HepG2 (cell line): ENCODE results near the gene EPN3. TPM values are rescaled to one million over a fixed set of nuclear protein-coding genes. Genes with fewer than 3 reads are reported as not detected.

Experiments
- CHD4 ChIP-seq: fragments of 200-600 bp; sonication (generic); IDR thresholded peaks from 2 replicates; pipeline ENCODE4 v1.7.0; 2017; ENCODE audit warnings: mild to moderate bottlenecking, low read length, borderline replicate concordance
- DDIT3 ChIP-seq: sonication (generic); formaldehyde crosslinking; IDR thresholded peaks from 2 replicates; pipeline ENCODE4 v1.4.0; 2020; ENCODE audit warnings: mild to moderate bottlenecking, missing genetic modification reagents
- GTF2F1 ChIP-seq: fragments of 150-350 bp; IDR thresholded peaks from 2 replicates; pipeline ENCODE4 v1.6.1; 2014; ENCODE audit warnings: low read length
- HNF4A ChIP-seq: sonication (generic); formaldehyde crosslinking; IDR thresholded peaks from 2 replicates; pipeline ENCODE4 v1.4.0; 2020; ENCODE audit warnings: missing genetic modification reagents
- LBX2 ChIP-seq: sonication (generic); formaldehyde crosslinking; IDR thresholded peaks from 2 replicates; pipeline ENCODE4 v1.5.0; 2020; ENCODE audit warnings: missing genetic modification reagents, mild to moderate bottlenecking, borderline replicate concordance
- MLXIP ChIP-seq: sonication (generic); formaldehyde crosslinking; IDR thresholded peaks from 2 replicates; pipeline ENCODE4 v1.9.0; 2021; ENCODE audit warnings: missing genetic modification reagents, borderline replicate concordance
- MXI1 ChIP-seq: IDR thresholded peaks from 3 replicates; pipeline ENCODE4 v1.6.1; 2012; ENCODE audit warnings: low read depth, low read length, inconsistent platforms, borderline replicate concordance
- ONECUT2 ChIP-seq: sonication (generic); formaldehyde crosslinking; IDR thresholded peaks from 2 replicates; pipeline ENCODE4 v1.4.0; 2020; ENCODE audit warnings: missing genetic modification reagents
- RBFOX2 ChIP-seq: fragments of 200-400 bp; formaldehyde crosslinking; IDR thresholded peaks from 2 replicates; pipeline ENCODE4 v1.6.1; 2017; ENCODE audit warnings: low read depth, mild to moderate bottlenecking, low read length
- SMARCE1 ChIP-seq: fragments of 450-650 bp; IDR thresholded peaks from 2 replicates; pipeline ENCODE4 v1.6.1; 2017; ENCODE audit warnings: borderline replicate concordance
- SP5 ChIP-seq: IDR thresholded peaks from 2 replicates; pipeline ENCODE4 v1.6.1; 2016; ENCODE audit warnings: low read depth, borderline replicate concordance
- TBP ChIP-seq: sonication (generic); formaldehyde crosslinking; IDR thresholded peaks from 2 replicates; pipeline ENCODE4 v1.5.0; 2020; ENCODE audit warnings: missing genetic modification reagents
- TGIF2 ChIP-seq: IDR thresholded peaks from 2 replicates; pipeline ENCODE4 v1.6.1; 2016; ENCODE audit warnings: control low read depth, missing compliant biosample characterization
- THAP8 ChIP-seq: sonication (generic); formaldehyde crosslinking; IDR thresholded peaks from 2 replicates; pipeline ENCODE4 v1.5.1; 2020; ENCODE audit warnings: missing genetic modification reagents, mild to moderate bottlenecking, borderline replicate concordance
- TSC22D2 ChIP-seq: sonication (generic); formaldehyde crosslinking; IDR thresholded peaks from 2 replicates; pipeline ENCODE4 v1.5.1; 2020; ENCODE audit warnings: missing genetic modification reagents, mild to moderate bottlenecking, borderline replicate concordance
- ZBTB20 ChIP-seq: sonication (generic); formaldehyde crosslinking; IDR thresholded peaks from 2 replicates; pipeline ENCODE4 v1.8.1; 2023; ENCODE audit warnings: missing genetic modification reagents, low read depth, mild to moderate bottlenecking, borderline replicate concordance
- ZFY ChIP-seq: sonication (generic); formaldehyde crosslinking; IDR thresholded peaks from 2 replicates; pipeline ENCODE4 v1.4.0; 2020; ENCODE audit warnings: missing genetic modification reagents
- ZNF484 ChIP-seq: sonication (generic); formaldehyde crosslinking; IDR thresholded peaks from 2 replicates; pipeline ENCODE4 v1.5.1; 2020; ENCODE audit warnings: mild to moderate bottlenecking, low read depth, missing genetic modification reagents, borderline replicate concordance
- ZNF629 ChIP-seq: sonication (generic); formaldehyde crosslinking; conservative IDR thresholded peaks from 2 replicates; pipeline ENCODE4 v1.5.0; 2020; ENCODE audit warnings: missing genetic modification reagents
- ZNF670 ChIP-seq: sonication (generic); formaldehyde crosslinking; IDR thresholded peaks from 2 replicates; pipeline ENCODE4 v1.8.0; 2022; ENCODE audit warnings: mild to moderate bottlenecking, missing genetic modification reagents, borderline replicate concordance
- ZNF709 ChIP-seq: sonication (generic); formaldehyde crosslinking; IDR thresholded peaks from 2 replicates; pipeline ENCODE4 v1.5.0; 2020; ENCODE audit warnings: mild to moderate bottlenecking, missing genetic modification reagents
- ZNF747 ChIP-seq: sonication (generic); formaldehyde crosslinking; IDR thresholded peaks from 2 replicates; pipeline ENCODE4 v1.8.1; 2023; ENCODE audit warnings: missing genetic modification reagents, mild to moderate bottlenecking, borderline replicate concordance
- ZNF800 ChIP-seq: sonication (generic); formaldehyde crosslinking; IDR thresholded peaks from 2 replicates; pipeline ENCODE4 v1.4.0; 2020; ENCODE audit warnings: missing genetic modification reagents
- polyA plus RNA-seq, 8 experiments: library from polyadenylated mRNA; depleted of rRNA in 3 of 8; stranded (reverse) in 7 of 8; unstranded in 1 of 8; fragments of >200 nt; fragmentation: Illumina TruSeq in 4 of 8; extraction: Trizol in 4 of 8; gene quantifications; 2 replicates each; pipeline versions ENCODE4 v1.2.1 to v1.2.3, GENCODE V29; 2011 to 2016; ENCODE audit warnings: low read depth in 4 of 8, missing spikeins in 1 of 8, mixed read lengths in 1 of 8; ENCODE audit not compliant: insufficient read depth in 1 of 8
- total RNA-seq, 5 experiments: library from RNA; depleted of rRNA; stranded (reverse); fragments of >200 nt; fragmentation: Illumina TruSeq; extraction: Trizol; gene quantifications; 2 replicates each; pipeline ENCODE4 v1.2.3, GENCODE V29; 2016; ENCODE audit warnings: low read depth in 1 of 5

The EPN3 gene
- total and polyA plus RNA-seq, 2 of the 13 experiments (the other 11 are each of a cell fraction or from before 2014, with no cell fraction given), result 0.11 to 0.95 TPM

- TF ChIP-seq ZNF800, result peak; percentile 95
- peak; percentile 66; the same call in 1 of the 2 replicates for TF ChIP-seq TSC22D2 (CRISPR knock-in tag)
- no peak; the same call in 1 of the 2 replicates for TF ChIP-seq CHD4
- TF ChIP-seq ZNF709 (CRISPR knock-in tag), result peak; percentile 54; the same call in 1 of the 2 replicates
- no peak for TF ChIP-seq SMARCE1
- TF ChIP-seq MLXIP, result 0 out of 2 replicates have a peak, but pooled peaks have one; percentile 14
- TF ChIP-seq THAP8 (CRISPR knock-in tag), result no peak
- TF ChIP-seq ONECUT2 (CRISPR knock-in tag), result no peak
- peak; percentile 34; the same call in 1 of the 3 replicates for TF ChIP-seq MXI1
- peak; percentile 96 for TF ChIP-seq ZFY (CRISPR knock-in tag)
- TF ChIP-seq HNF4A (CRISPR knock-in tag), result no peak
- peak; percentile 19; the same call in 1 of the 2 replicates for TF ChIP-seq ZNF629 (CRISPR knock-in tag)
- TF ChIP-seq DDIT3, result no peak
- TF ChIP-seq TGIF2 (CRISPR knock-in tag), result no peak
- TF ChIP-seq SP5 (CRISPR knock-in tag), result peak; percentile 74; the same call in 1 of the 2 replicates
- TF ChIP-seq ZBTB20 (CRISPR knock-in tag), result no peak
- no peak for TF ChIP-seq TBP (CRISPR knock-in tag)
- TF ChIP-seq GTF2F1, result no peak; the same call in 1 of the 2 replicates
- TF ChIP-seq LBX2 (CRISPR knock-in tag), result peak; percentile 67
- no peak for TF ChIP-seq ZNF484 (CRISPR knock-in tag)
- TF ChIP-seq ZNF747, result no peak; the same call in 1 of the 2 replicates
- no peak for TF ChIP-seq ZNF670 (CRISPR knock-in tag)
- TF ChIP-seq RBFOX2, result peak; percentile 93
These were observed 9.5 kb downstream of the EPN3 start (continued) for GRCh38 chr17:50541716-50542688.
